Testis (tissue), 2 donors: ENCODE results near the gene FERMT1.

Source experiments
- POLR2A ChIP-seq: fragments of 450-650 bp; IDR thresholded peaks from one replicate; pipeline ENCODE4 v1.6.1; 2017; ENCODE audit warnings: antibody characterized with exemption, mild to moderate bottlenecking, moderate library complexity
- TF ChIP-seq, protein P1 (sequence below), 3 experiments: fragments of 450-650 bp in 2 of 3; fragments of 200-600 bp in 1 of 3; sonication (generic) in 1 of 3; IDR thresholded peaks; one replicate each; pipeline ENCODE4 v1.5.1; 2016 to 2019; ENCODE audit warnings: antibody characterized with exemption in 3 of 3, mild to moderate bottlenecking in 2 of 3, moderate library complexity in 1 of 3

DNA sequence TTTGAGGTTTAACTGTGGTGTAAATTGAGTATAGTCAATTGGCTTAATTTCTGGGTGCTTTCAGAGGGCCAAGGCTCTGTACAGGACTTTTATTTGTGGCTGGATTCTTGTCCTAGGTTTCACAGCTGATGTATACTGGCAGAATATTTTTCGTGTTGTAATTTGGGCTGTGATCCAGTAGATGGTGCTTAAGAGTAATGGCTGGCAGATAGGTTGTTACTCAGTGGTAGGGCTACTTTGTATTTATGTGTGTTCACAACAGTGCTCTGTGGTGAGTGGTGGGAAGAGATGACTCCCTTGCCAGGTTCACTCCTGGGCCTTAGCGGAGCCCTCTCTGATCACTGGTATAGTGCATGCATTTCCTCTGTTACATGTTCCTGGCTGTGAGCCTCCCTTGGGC is 34.5 kb upstream of the FERMT1 start:
- TF ChIP-seq, protein P1, sequence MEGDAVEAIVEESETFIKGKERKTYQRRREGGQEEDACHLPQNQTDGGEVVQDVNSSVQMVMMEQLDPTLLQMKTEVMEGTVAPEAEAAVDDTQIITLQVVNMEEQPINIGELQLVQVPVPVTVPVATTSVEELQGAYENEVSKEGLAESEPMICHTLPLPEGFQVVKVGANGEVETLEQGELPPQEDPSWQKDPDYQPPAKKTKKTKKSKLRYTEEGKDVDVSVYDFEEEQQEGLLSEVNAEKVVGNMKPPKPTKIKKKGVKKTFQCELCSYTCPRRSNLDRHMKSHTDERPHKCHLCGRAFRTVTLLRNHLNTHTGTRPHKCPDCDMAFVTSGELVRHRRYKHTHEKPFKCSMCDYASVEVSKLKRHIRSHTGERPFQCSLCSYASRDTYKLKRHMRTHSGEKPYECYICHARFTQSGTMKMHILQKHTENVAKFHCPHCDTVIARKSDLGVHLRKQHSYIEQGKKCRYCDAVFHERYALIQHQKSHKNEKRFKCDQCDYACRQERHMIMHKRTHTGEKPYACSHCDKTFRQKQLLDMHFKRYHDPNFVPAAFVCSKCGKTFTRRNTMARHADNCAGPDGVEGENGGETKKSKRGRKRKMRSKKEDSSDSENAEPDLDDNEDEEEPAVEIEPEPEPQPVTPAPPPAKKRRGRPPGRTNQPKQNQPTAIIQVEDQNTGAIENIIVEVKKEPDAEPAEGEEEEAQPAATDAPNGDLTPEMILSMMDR (IDR thresholded peaks at IDR 0.05) = no peak
- TF ChIP-seq POLR2A = no peak
